A549 (cell line): ENCODE data around the gene SLC1A3. TPM values are rescaled to one million over a fixed set of nuclear protein-coding genes. Genes with fewer than 3 reads are reported as not detected.

Source experiments
- ATAC-seq, 2 experiments: fragments of 200-7000 bp in 1 of 2; fragments of >200 bp in 1 of 2; cut with Nextera tagmentation in 1 of 2; cut with Tn5 transposase in 1 of 2; 3 replicates each; pipeline versions ENCODE4 v1.8.0 to v1.9.1; 2018 to 2020; ENCODE audit warnings: mild to moderate bottlenecking in 1 of 2, moderate library complexity in 1 of 2
- CTCF ChIA-PET: fragments of 300-600 bp; sonication (Branson Sonifier 250); formaldehyde crosslinking; extraction: SDS; loops from one replicate; lab custom pipeline; 2021; ENCODE audit warnings: antibody characterized with exemption, inconsistent platforms; lab: Yijun Ruan, JAX
- POLR2A ChIA-PET: fragments of 350-600 bp; formaldehyde crosslinking; extraction: SDS; loops from one replicate; lab custom pipeline; 2021; ENCODE audit warnings: antibody characterized with exemption, inconsistent platforms; lab: Yijun Ruan, JAX
- DNase-seq, 2 experiments: peaks; one replicate each; pipeline versions ENCODE4 v3.0.0 to v3.0.0-alpha.2; 2011 to 2016; ENCODE audit warnings: low read depth in 1 of 2, low spot score in 1 of 2
- FAIRE-seq: peaks from 2 replicates; lab custom pipeline; 2011; peaks lifted over from hg19 to GRCh38; lab: Jason Lieb, UNC
- H3K27ac ChIP-seq, 2 experiments: fragments of >200 bp; sonication (Bioruptor Twin); formaldehyde crosslinking; 3 replicates each; pipeline ENCODE4 v1.5.1; 2016 to 2017
- H3K4me1 ChIP-seq: fragments of >200 bp; sonication (Bioruptor Twin); formaldehyde crosslinking; 3 replicates; pipeline ENCODE4 v1.6.1; 2016
- H3K4me2 ChIP-seq: fragments of >200 bp; sonication (Bioruptor Twin); formaldehyde crosslinking; 3 replicates; pipeline ENCODE4 v1.6.1; 2016
- H3K4me3 ChIP-seq: fragments of >200 bp; sonication (Bioruptor Twin); formaldehyde crosslinking; 3 replicates; pipeline ENCODE4 v1.5.1; 2016
- H3K9me3 ChIP-seq: fragments of >200 bp; sonication (Bioruptor Twin); formaldehyde crosslinking; 3 replicates; pipeline ENCODE4 v1.6.1; 2016
- CBX8 ChIP-seq: fragments of 200-600 bp; sonication (generic); IDR thresholded peaks from 2 replicates; pipeline ENCODE4 v1.6.1; 2016
- CHD4 ChIP-seq: fragments of 200-600 bp; sonication (generic); IDR thresholded peaks from 2 replicates; pipeline ENCODE4 v1.6.1; 2016; ENCODE audit warnings: antibody characterized with exemption, mild to moderate bottlenecking, borderline replicate concordance
- EHMT2 ChIP-seq: fragments of 200-600 bp; sonication (generic); IDR thresholded peaks from 2 replicates; pipeline ENCODE4 v1.6.1; 2016; ENCODE audit warnings: antibody characterized with exemption, low read depth, mild to moderate bottlenecking, moderate library complexity
- FOSB ChIP-seq: fragments of 250-450 bp; sonication (Bioruptor Pico); IDR thresholded peaks from 2 replicates; pipeline ENCODE4 v1.5.0; 2020; ENCODE audit warnings: mild to moderate bottlenecking, moderate library complexity
- FOXS1 ChIP-seq: fragments of 250-450 bp; sonication (Bioruptor Pico); IDR thresholded peaks from 2 replicates; pipeline ENCODE4 v1.5.0; 2020; ENCODE audit warnings: mild to moderate bottlenecking, moderate library complexity
- HEYL ChIP-seq: fragments of 250-450 bp; sonication (Bioruptor Pico); IDR thresholded peaks from 2 replicates; pipeline ENCODE4 v1.8.0; 2021; ENCODE audit warnings: mild to moderate bottlenecking, moderate library complexity
- HOXA7 ChIP-seq: fragments of 250-450 bp; sonication (Bioruptor Pico); IDR thresholded peaks from 2 replicates; pipeline ENCODE4 v1.5.0; 2020; ENCODE audit warnings: mild to moderate bottlenecking, moderate library complexity
- HOXB5 ChIP-seq: fragments of 250-450 bp; sonication (Bioruptor Pico); IDR thresholded peaks from 2 replicates; pipeline ENCODE4 v1.5.0; 2020; ENCODE audit warnings: mild to moderate bottlenecking, moderate library complexity
- KDM5A ChIP-seq: fragments of 200-600 bp; sonication (generic); IDR thresholded peaks from 2 replicates; pipeline ENCODE4 v1.6.1; 2016; ENCODE audit warnings: antibody characterized with exemption, mild to moderate bottlenecking
- NR3C1 ChIP-seq: fragments of >200 bp; sonication (Bioruptor Twin); formaldehyde crosslinking; IDR thresholded peaks from 3 replicates; pipeline ENCODE4 v1.6.1; 2017
- PHF8 ChIP-seq: fragments of 200-600 bp; sonication (generic); IDR thresholded peaks from 2 replicates; pipeline ENCODE4 v1.6.1; 2016; ENCODE audit warnings: low read depth, mild to moderate bottlenecking, antibody characterized with exemption, moderate library complexity, borderline replicate concordance
- POLR2A ChIP-seq: IDR thresholded peaks from 2 replicates; pipeline ENCODE4 v1.6.1; 2012; ENCODE audit warnings: mild to moderate bottlenecking, low read length
- RAD21 ChIP-seq, 2 experiments: fragments of >200 bp in 1 of 2; sonication (Bioruptor Twin) in 1 of 2; formaldehyde crosslinking in 1 of 2; IDR thresholded peaks in 1 of 2; conservative IDR thresholded peaks in 1 of 2; 2 replicates in 1 of 2; 3 replicates in 1 of 2; pipeline ENCODE4 v1.6.1; 2012 to 2018; ENCODE audit warnings: inconsistent platforms in 1 of 2
- RFX5 ChIP-seq: fragments of 450-650 bp; IDR thresholded peaks from 2 replicates; pipeline ENCODE4 v1.7.1; 2014; ENCODE audit warnings: antibody characterized with exemption, mild to moderate bottlenecking, moderate library complexity
- RNF2 ChIP-seq: fragments of 200-600 bp; sonication (generic); IDR thresholded peaks from 2 replicates; pipeline ENCODE4 v1.6.1; 2016; ENCODE audit warnings: low read depth, mild to moderate bottlenecking, antibody characterized with exemption, moderate library complexity, borderline replicate concordance
- SMC3 ChIP-seq: fragments of >200 bp; sonication (Bioruptor Twin); formaldehyde crosslinking; IDR thresholded peaks from 3 replicates; pipeline ENCODE4 v1.6.1; 2018; ENCODE audit warnings: inconsistent platforms
- TFCP2L1 ChIP-seq: fragments of 250-450 bp; sonication (Bioruptor Pico); IDR thresholded peaks from 2 replicates; pipeline ENCODE4 v1.5.0; 2021; ENCODE audit warnings: mild to moderate bottlenecking
- TP53 ChIP-seq: fragments of 250-450 bp; sonication (Bioruptor Pico); IDR thresholded peaks from 2 replicates; pipeline ENCODE4 v1.5.0; 2021; ENCODE audit warnings: mild to moderate bottlenecking, moderate library complexity
- ZC3H11A ChIP-seq: fragments of 450-650 bp; IDR thresholded peaks from 2 replicates; pipeline ENCODE4 v1.6.1; 2014; ENCODE audit warnings: antibody characterized with exemption, mild to moderate bottlenecking
- ZFP36 ChIP-seq: fragments of 450-650 bp; IDR thresholded peaks from 2 replicates; pipeline ENCODE4 v1.6.1; 2014; ENCODE audit warnings: borderline replicate concordance; ENCODE audit not compliant: partially characterized antibody
- ZNF302 ChIP-seq: fragments of 250-450 bp; sonication (Bioruptor Pico); IDR thresholded peaks from 2 replicates; pipeline ENCODE4 v1.9.0; 2021; ENCODE audit warnings: inconsistent platforms, mild to moderate bottlenecking, moderate library complexity
- WGBS: methylation state at CpG from one replicate; pipeline ENCODE4 v1.1.6; 2017; ENCODE audit errors: missing lambda C conversion rate; 5-methylcytosine and 5-hydroxymethylcytosine counted together
- polyA plus RNA-seq, 4 experiments: library from polyadenylated mRNA; depleted of rRNA in 3 of 4; stranded (reverse); fragments of >200 nt; fragmentation: RNase III in 1 of 4; extraction: RNeasy Plus Mini Kit Qiagen cat#74134 plus additional on column Dnase treatment in 1 of 4; gene quantifications; 2 replicates in 3 of 4; 3 replicates in 1 of 4; pipeline ENCODE4 v1.2.3, GENCODE V29; 2011 to 2017
- TF ChIP-seq, protein P1 (sequence below): fragments of 150-350 bp; IDR thresholded peaks from 2 replicates; pipeline ENCODE4 v1.6.1; 2014; ENCODE audit warnings: low read depth, mild to moderate bottlenecking, low read length
- TF ChIP-seq, protein P2 (sequence below): IDR thresholded peaks from 2 replicates; pipeline ENCODE4 v1.6.1; 2012; ENCODE audit warnings: low read depth, borderline replicate concordance

Gene SLC1A3
- polyA plus RNA-seq, 2 of the 4 experiments (the other 2 are of a cell fraction) = not detected

DNA sequence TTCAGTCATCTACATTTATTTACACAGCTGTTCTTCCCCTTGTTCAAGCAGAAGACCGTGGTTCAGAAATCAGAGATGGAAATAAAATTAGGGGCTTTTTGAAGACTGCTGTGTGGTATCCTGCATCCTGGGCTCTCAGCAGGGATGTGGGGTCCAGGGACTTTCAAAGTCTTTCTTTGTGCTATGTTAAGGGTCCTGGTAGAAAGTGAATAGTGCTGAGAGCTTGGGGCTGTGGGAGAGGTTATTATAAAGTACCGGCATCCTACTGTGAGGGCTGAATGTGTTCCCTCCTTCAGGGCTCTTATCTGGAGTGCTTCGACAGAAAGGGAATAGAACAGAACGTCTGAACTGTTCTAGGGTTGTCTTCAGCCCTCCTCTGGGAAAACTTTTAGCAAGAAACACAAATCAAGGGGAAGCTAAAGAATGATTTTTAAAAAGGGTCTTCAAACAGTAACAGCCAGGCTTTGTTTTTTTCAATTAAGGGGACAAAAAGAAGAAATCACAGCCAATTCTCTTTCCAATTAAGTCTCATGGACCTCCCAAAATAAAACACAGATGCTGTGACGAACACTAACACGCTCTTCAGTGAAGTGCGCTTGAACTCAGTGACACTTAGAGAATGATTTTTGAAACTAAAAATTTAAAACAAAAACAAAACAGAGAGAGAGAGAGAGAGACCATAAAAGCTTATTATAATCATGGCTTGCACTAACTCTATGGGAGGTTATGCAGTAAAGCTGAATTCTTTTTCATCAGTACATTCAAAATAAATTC is 15.7 kb upstream of the SLC1A3 start (continued):
- no peak for TF ChIP-seq KDM5A
- no peak for TF ChIP-seq RAD21 (conservative IDR thresholded peaks at IDR 0.05 in 1 of 2, IDR thresholded peaks at IDR 0.05 in 1 of 2)
- TF ChIP-seq, protein P1, sequence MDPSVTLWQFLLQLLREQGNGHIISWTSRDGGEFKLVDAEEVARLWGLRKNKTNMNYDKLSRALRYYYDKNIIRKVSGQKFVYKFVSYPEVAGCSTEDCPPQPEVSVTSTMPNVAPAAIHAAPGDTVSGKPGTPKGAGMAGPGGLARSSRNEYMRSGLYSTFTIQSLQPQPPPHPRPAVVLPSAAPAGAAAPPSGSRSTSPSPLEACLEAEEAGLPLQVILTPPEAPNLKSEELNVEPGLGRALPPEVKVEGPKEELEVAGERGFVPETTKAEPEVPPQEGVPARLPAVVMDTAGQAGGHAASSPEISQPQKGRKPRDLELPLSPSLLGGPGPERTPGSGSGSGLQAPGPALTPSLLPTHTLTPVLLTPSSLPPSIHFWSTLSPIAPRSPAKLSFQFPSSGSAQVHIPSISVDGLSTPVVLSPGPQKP = no peak
- TF ChIP-seq, all 56 proteins: peak for 0

DNA sequence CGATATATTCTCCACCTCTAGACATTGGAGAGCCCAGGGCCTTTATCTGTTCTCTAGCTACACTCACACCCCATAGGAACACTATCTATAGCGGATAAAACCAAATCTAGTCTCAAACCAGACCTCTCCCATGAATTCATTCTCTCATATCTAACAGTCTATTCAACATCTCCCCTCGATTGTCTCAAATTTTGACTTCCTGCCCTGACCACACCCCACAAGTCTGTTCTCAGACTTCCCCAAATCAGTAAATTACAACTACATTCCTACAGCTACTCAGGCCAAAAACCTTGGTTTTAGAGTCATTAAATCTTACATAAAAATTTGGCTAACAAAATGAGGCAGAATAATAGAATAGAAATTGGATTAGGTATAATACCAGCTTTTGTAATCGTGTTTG is 12.5 kb upstream of the SLC1A3 start:
- DNase-seq = no peak
- no peaks in the 10 kb centered on the region for H3K9me3 ChIP-seq
- POLR2A ChIA-PET = no interaction called here
- WGBS = 7% methylated on average over 4 of the region's 4 CpGs
- H3K4me1 ChIP-seq = no peaks in the 10 kb centered on the region
- no peak overlapping the region for H3K27ac ChIP-seq
- H3K4me3 ChIP-seq = no peak overlapping the region
- ATAC-seq = no peak
- FAIRE-seq = no peak
- CTCF ChIA-PET = no interaction called here
- no peak overlapping the region for H3K4me2 ChIP-seq
- TF ChIP-seq CHD4 (no peak), NR3C1 (no peak), HEYL (CRISPR knock-in tag) (no peak), ZC3H11A (no peak), HOXB5 (CRISPR knock-in tag) (no peak), ZFP36 (no peak), FOXS1 (CRISPR knock-in tag) (no peak), EHMT2 (no peak), ZNF302 (CRISPR knock-in tag) (no peak), HOXA7 (no peak), POLR2A (no peak), TFCP2L1 (CRISPR knock-in tag) (no peak), FOSB (CRISPR knock-in tag) (no peak), PHF8 (no peak), TP53 (CRISPR knock-in tag) (no peak), CBX8 (no peak), RFX5 (no peak), SMC3 (no peak), RNF2 (no peak)
- TF ChIP-seq, protein P2, sequence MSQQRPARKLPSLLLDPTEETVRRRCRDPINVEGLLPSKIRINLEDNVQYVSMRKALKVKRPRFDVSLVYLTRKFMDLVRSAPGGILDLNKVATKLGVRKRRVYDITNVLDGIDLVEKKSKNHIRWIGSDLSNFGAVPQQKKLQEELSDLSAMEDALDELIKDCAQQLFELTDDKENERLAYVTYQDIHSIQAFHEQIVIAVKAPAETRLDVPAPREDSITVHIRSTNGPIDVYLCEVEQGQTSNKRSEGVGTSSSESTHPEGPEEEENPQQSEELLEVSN = no peak

DNA sequence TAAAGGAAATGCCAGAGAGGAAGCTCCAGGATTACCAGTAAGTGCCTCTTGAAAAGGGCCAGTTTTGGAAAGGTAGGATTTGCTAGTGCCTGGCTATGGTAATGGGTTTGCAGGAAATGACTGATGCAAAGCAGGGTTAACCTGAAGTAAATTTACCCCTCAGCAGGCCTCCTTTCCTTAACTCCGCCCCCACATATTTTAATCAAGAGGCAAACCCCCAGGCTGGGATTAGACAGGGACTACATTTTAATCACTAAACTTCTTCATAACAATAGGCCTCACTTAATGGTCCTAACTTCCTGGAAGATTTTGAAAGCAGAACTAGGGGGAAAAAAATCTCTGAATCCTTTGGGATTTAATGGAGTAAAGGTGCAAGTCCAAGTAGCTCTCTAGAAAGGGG is 10.2 kb upstream of the SLC1A3 start:
- ATAC-seq = no peak
- H3K4me2 ChIP-seq = no peak overlapping the region
- WGBS = 31% methylated on average over 1 of the region's 1 CpG
- no peak for TF ChIP-seq SMC3
- TF ChIP-seq, all 56 proteins: peak for 0
- Histone ChIP-seq H3K27ac (no peak overlapping the region), H3K4me1 (no peaks in the 10 kb centered on the region), H3K9me3 (no peaks in the 10 kb centered on the region), H3K4me3 (no peak overlapping the region)
- no peak for DNase-seq
- CTCF ChIA-PET = interaction anchor here (0.7 kb wide), 1 partner anchor 14 kb away, joined by 3 read pairs; no protein-coding TSS in a partner anchor
- no peak for FAIRE-seq
- POLR2A ChIA-PET = no interaction called here
